GM12878 (cell line): Measurements from ENCODE around the gene RPL7A. TPM values are rescaled to one million over a fixed set of nuclear protein-coding genes. Genes with fewer than 3 reads are reported as not detected.

Source experiments
- ATAC-seq: fragments of 200-7000 bp; cut with Tn5 transposase; 3 replicates; pipeline ENCODE4 v1.9.1; 2020; ENCODE audit warnings: mild to moderate bottlenecking, moderate library complexity
- BruUV-seq: library from RNA; stranded (reverse); fragments of 400-500 nt; replicated peaks from 2 replicates; lab custom pipeline; 2021; lab: Mats Ljungman, UMichigan
- CTCF ChIA-PET: fragments of 300-600 bp; sonication (Branson Sonifier 250); formaldehyde crosslinking; extraction: SDS; loops from one replicate; lab custom pipeline; 2021; ENCODE audit warnings: inconsistent platforms; lab: Yijun Ruan, JAX
- POLR2A ChIA-PET: fragments of 350-600 bp; formaldehyde crosslinking; extraction: SDS; loops from one replicate; lab custom pipeline; 2021; ENCODE audit warnings: inconsistent platforms; lab: Charles Lee
- RAD21 ChIA-PET: fragments of 300-600 bp; sonication (Branson Sonifier 250); formaldehyde crosslinking; loops from one replicate; lab custom pipeline; 2023; ENCODE audit warnings: antibody characterized with exemption; ENCODE audit not compliant: unreplicated experiment; lab: Charles Lee
- SMC1A ChIA-PET: fragments of 300-600 bp; sonication (Branson Sonifier 250); formaldehyde crosslinking; loops from one replicate; lab custom pipeline; 2023; ENCODE audit not compliant: unreplicated experiment, uncharacterized antibody; lab: Charles Lee
- DNase-seq: peaks from one replicate; pipeline ENCODE4 v3.0.0-alpha.2; 2011; ENCODE audit warnings: low read depth, low spot score
- FAIRE-seq: peaks from 3 replicates; lab custom pipeline; 2011; peaks lifted over from hg19 to GRCh38; lab: Jason Lieb, UNC
- H2AFZ ChIP-seq: 2 replicates; pipeline ENCODE4 v1.6.0; 2011; ENCODE audit warnings: low read depth, low read length, control low read depth; ENCODE audit not compliant: control insufficient read depth
- H3K27ac ChIP-seq: 2 replicates; pipeline ENCODE4 v1.5.1; 2011; ENCODE audit warnings: control low read depth; ENCODE audit not compliant: control insufficient read depth, insufficient read depth
- H3K27me3 ChIP-seq, 2 experiments: replicated peaks in 1 of 2; 2 replicates each; pipeline versions ENCODE4 v1.6.0 to v1.6.1; 2011; ENCODE audit warnings: low read length in 1 of 2; ENCODE audit not compliant: control insufficient read depth in 2 of 2, insufficient read depth in 2 of 2
- H3K36me3 ChIP-seq, 2 experiments: 2 replicates each; pipeline ENCODE4 v1.5.1; 2011; ENCODE audit warnings: low read length in 1 of 2; ENCODE audit not compliant: control insufficient read depth in 2 of 2, insufficient read depth in 2 of 2
- H3K4me1 ChIP-seq: 2 replicates; pipeline ENCODE4 v1.6.1; 2011; ENCODE audit warnings: mild to moderate bottlenecking, low read length, moderate library complexity, mixed read lengths; ENCODE audit not compliant: control insufficient read depth, insufficient read depth
- H3K4me2 ChIP-seq: 2 replicates; pipeline ENCODE4 v1.6.0; 2011; ENCODE audit warnings: control low read depth; ENCODE audit not compliant: control insufficient read depth, insufficient read depth
- H3K4me3 ChIP-seq: fragments of 200-600 bp; sonication (generic); 2 replicates; pipeline ENCODE4 v1.5.1; 2016
- H3K79me2 ChIP-seq: 2 replicates; pipeline ENCODE4 v1.6.0; 2011; ENCODE audit warnings: low read length; ENCODE audit not compliant: control insufficient read depth, insufficient read depth
- H3K9ac ChIP-seq: 2 replicates; pipeline ENCODE4 v1.8.0; 2011; ENCODE audit warnings: low read length, control low read depth, mixed read lengths; ENCODE audit not compliant: control insufficient read depth, insufficient read depth
- H3K9me3 ChIP-seq: replicated peaks from 3 replicates; pipeline ENCODE4 v1.5.1; 2011; ENCODE audit warnings: mild to moderate bottlenecking, low read length; ENCODE audit not compliant: control insufficient read depth, insufficient read depth
- H4K20me1 ChIP-seq: 2 replicates; pipeline ENCODE4 v1.6.0; 2011; ENCODE audit not compliant: control insufficient read depth, insufficient read depth
- FOXK2 ChIP-seq: fragments of 450-650 bp; IDR thresholded peaks from 2 replicates; pipeline ENCODE4 v1.6.1; 2017; ENCODE audit warnings: mild to moderate bottlenecking, moderate library complexity
- MEF2B ChIP-seq: fragments of 450-650 bp; IDR thresholded peaks from 2 replicates; pipeline ENCODE4 v1.6.1; 2018; ENCODE audit warnings: mild to moderate bottlenecking, moderate library complexity; ENCODE audit not compliant: partially characterized antibody, poor library complexity, severe bottlenecking
- NFIC ChIP-seq: IDR thresholded peaks from 2 replicates; pipeline ENCODE4 v1.6.1; 2012; ENCODE audit warnings: low read depth, mild to moderate bottlenecking, inconsistent platforms, low read length, moderate library complexity
- NFYA ChIP-seq: IDR thresholded peaks from 2 replicates; pipeline ENCODE4 v1.6.1; 2011; ENCODE audit warnings: low read depth, mild to moderate bottlenecking, low read length, improper control_type of control experiment, borderline replicate concordance
- POLR2A ChIP-seq: IDR thresholded peaks from 2 replicates; pipeline ENCODE4 v1.6.1; 2011; ENCODE audit warnings: low read depth, mild to moderate bottlenecking, low read length
- POLR2AphosphoS5 ChIP-seq: IDR thresholded peaks from 2 replicates; pipeline ENCODE4 v1.6.1; 2011; ENCODE audit warnings: mild to moderate bottlenecking, low read length, inconsistent platforms
- RAD21 ChIP-seq: IDR thresholded peaks from 2 replicates; pipeline ENCODE4 v1.6.1; 2011; ENCODE audit warnings: mild to moderate bottlenecking, low read depth, low read length, moderate library complexity; ENCODE audit not compliant: insufficient read depth
- RCOR1 ChIP-seq: conservative IDR thresholded peaks from 2 replicates; pipeline ENCODE4 v1.6.1; 2012; ENCODE audit warnings: low read depth, low read length, improper control_type of control experiment
- SIN3A ChIP-seq: IDR thresholded peaks from 2 replicates; pipeline ENCODE4 v1.6.1; 2012; ENCODE audit warnings: low read depth, low read length, improper control_type of control experiment
- YY1 ChIP-seq: IDR thresholded peaks from 2 replicates; pipeline ENCODE4 v1.6.1; 2011; ENCODE audit warnings: low read depth, mild to moderate bottlenecking, low read length
- WGBS: methylation state at CpG from one replicate; pipeline ENCODE4 v1.1.6; 2016; ENCODE audit warnings: low lambda C conversion rate; ENCODE audit not compliant: insufficient replicate concordance, insufficient coverage; ENCODE audit errors: missing lambda C conversion rate; 5-methylcytosine and 5-hydroxymethylcytosine counted together
- in situ Hi-C: fragments of 300-500 bp; cut with MboI; formaldehyde crosslinking; loops from 9 replicates; pipeline ENCODE4 v1.14.3; 2018; ENCODE audit warnings: mixed read lengths
- intact Hi-C: fragments of 100-400 bp; cut with micrococcal nuclease; formaldehyde crosslinking; loops from one replicate; pipeline ENCODE4 v1.14.2; 2022; ENCODE audit not compliant: unreplicated experiment
- polyA plus RNA-seq, 11 experiments: library from polyadenylated mRNA; depleted of rRNA in 4 of 11; unstranded in 6 of 11; stranded (reverse) in 5 of 11; fragments of >200 nt; fragmentation: Nextera tagmentation in 4 of 11; fragmentation: Illumina TruSeq in 1 of 11; extraction: Ambion mirVana in 4 of 11; extraction: Trizol in 1 of 11; gene quantifications; 1 replicate in 1 of 11; 2 replicates in 10 of 11; pipeline versions ENCODE4 v1.2.1 to v1.2.3, GENCODE V29; 2011 to 2016; ENCODE audit warnings: inconsistent platforms in 2 of 11, missing spikeins in 2 of 11, low read depth in 1 of 11
- total RNA-seq, 4 experiments: library from RNA; depleted of rRNA in 3 of 4; stranded (reverse); fragments of >200 nt in 3 of 4; fragmentation: Illumina TruSeq in 1 of 4; extraction: Trizol in 1 of 4; gene quantifications; 2 replicates each; pipeline versions ENCODE4 v1.2.1 to v1.2.3, GENCODE V29; 2013 to 2021
- TF ChIP-seq, protein P1 (sequence below), 3 experiments: IDR thresholded peaks in 2 of 3; conservative IDR thresholded peaks in 1 of 3; 2 replicates each; pipeline ENCODE4 v1.5.1; 2011; ENCODE audit warnings: low read depth in 3 of 3, low read length in 3 of 3, mild to moderate bottlenecking in 3 of 3, control low read depth in 2 of 3, moderate library complexity in 2 of 3, inconsistent platforms in 1 of 3, mixed read lengths in 1 of 3; ENCODE audit not compliant: control insufficient read depth in 2 of 3, insufficient read depth in 1 of 3; ENCODE audit errors: extremely low read depth in 1 of 3
- TF ChIP-seq, protein P2 (sequence below): fragments of 450-650 bp; IDR thresholded peaks from 2 replicates; pipeline ENCODE4 v1.6.1; 2017; ENCODE audit warnings: mild to moderate bottlenecking, moderate library complexity
- TF ChIP-seq, protein P3 (sequence below): fragments of 450-650 bp; IDR thresholded peaks from 2 replicates; pipeline ENCODE4 v1.6.1; 2016; ENCODE audit warnings: mild to moderate bottlenecking

Gene RPL7A
- total and polyA plus RNA-seq, 10 of the 15 experiments (the other 5 are each of a cell fraction or from before 2014, with no cell fraction given): 917 to 5,193 (median 3,326) TPM

GRCh38 chr9:133359399-133360175 lies 11.6 kb downstream of the RPL7A start:
- intact Hi-C loops (no loop called here), in situ Hi-C loops (no loop called here)
- Histone ChIP-seq H3K4me1 (no peaks in the 10 kb centered on the region; the same call in none of the 2 replicates), H3K9me3 (no peaks in the 10 kb centered on the region), H3K79me2 (peaks cover 21% of the 10 kb centered on the region), H4K20me1 (no peaks in the 10 kb centered on the region), H3K4me3 (no peak overlapping the region), H2AFZ (no peak overlapping the region), H3K36me3 (peaks cover 22 to 30% of the 10 kb centered on the region in 2 experiments; a peak in 3 of 4 replicates)
- WGBS: 80% methylated on average over 20 of the region's 20 CpGs
- ChIA-PET SMC1A (no interaction called here), POLR2A (interaction anchor here (1.5 kb wide), 1 partner anchor 11 kb away, joined by 3 read pairs; no protein-coding TSS in a partner anchor), RAD21 (no interaction called here)
- DNase-seq (no peak), FAIRE-seq (no peak)
- TF ChIP-seq, protein P1, sequence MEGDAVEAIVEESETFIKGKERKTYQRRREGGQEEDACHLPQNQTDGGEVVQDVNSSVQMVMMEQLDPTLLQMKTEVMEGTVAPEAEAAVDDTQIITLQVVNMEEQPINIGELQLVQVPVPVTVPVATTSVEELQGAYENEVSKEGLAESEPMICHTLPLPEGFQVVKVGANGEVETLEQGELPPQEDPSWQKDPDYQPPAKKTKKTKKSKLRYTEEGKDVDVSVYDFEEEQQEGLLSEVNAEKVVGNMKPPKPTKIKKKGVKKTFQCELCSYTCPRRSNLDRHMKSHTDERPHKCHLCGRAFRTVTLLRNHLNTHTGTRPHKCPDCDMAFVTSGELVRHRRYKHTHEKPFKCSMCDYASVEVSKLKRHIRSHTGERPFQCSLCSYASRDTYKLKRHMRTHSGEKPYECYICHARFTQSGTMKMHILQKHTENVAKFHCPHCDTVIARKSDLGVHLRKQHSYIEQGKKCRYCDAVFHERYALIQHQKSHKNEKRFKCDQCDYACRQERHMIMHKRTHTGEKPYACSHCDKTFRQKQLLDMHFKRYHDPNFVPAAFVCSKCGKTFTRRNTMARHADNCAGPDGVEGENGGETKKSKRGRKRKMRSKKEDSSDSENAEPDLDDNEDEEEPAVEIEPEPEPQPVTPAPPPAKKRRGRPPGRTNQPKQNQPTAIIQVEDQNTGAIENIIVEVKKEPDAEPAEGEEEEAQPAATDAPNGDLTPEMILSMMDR (IDR thresholded peaks at IDR 0.05 in 2 of 3, conservative IDR thresholded peaks at IDR 0.05 in 1 of 3; ENCODE audit: control insufficient read depth in 2 of 3, extremely low read depth in 1 of 3, insufficient read depth in 1 of 3, low read depth in 3 of 3, low read length in 3 of 3): peak; percentile 7 to 35 (median 10); a peak in 4 of 6 replicates
- peak; percentile 39; the same call in 1 of the 2 replicates for TF ChIP-seq RAD21
- no peak for TF ChIP-seq SIN3A
- no peak for TF ChIP-seq FOXK2
- TF ChIP-seq, protein P2, sequence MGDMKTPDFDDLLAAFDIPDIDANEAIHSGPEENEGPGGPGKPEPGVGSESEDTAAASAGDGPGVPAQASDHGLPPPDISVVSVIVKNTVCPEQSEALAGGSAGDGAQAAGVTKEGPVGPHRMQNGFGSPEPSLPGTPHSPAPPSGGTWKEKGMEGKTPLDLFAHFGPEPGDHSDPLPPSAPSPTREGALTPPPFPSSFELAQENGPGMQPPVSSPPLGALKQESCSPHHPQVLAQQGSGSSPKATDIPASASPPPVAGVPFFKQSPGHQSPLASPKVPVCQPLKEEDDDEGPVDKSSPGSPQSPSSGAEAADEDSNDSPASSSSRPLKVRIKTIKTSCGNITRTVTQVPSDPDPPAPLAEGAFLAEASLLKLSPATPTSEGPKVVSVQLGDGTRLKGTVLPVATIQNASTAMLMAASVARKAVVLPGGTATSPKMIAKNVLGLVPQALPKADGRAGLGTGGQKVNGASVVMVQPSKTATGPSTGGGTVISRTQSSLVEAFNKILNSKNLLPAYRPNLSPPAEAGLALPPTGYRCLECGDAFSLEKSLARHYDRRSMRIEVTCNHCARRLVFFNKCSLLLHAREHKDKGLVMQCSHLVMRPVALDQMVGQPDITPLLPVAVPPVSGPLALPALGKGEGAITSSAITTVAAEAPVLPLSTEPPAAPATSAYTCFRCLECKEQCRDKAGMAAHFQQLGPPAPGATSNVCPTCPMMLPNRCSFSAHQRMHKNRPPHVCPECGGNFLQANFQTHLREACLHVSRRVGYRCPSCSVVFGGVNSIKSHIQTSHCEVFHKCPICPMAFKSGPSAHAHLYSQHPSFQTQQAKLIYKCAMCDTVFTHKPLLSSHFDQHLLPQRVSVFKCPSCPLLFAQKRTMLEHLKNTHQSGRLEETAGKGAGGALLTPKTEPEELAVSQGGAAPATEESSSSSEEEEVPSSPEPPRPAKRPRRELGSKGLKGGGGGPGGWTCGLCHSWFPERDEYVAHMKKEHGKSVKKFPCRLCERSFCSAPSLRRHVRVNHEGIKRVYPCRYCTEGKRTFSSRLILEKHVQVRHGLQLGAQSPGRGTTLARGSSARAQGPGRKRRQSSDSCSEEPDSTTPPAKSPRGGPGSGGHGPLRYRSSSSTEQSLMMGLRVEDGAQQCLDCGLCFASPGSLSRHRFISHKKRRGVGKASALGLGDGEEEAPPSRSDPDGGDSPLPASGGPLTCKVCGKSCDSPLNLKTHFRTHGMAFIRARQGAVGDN: no peak
- TF ChIP-seq POLR2A: peak; percentile 61
- peak; percentile 3; the same call in 1 of the 2 replicates for TF ChIP-seq POLR2AphosphoS5
- TF ChIP-seq MEF2B: no peak
- no peak for TF ChIP-seq YY1
- no peak for TF ChIP-seq NFYA
- TF ChIP-seq NFIC: no peak
- TF ChIP-seq, protein P3, sequence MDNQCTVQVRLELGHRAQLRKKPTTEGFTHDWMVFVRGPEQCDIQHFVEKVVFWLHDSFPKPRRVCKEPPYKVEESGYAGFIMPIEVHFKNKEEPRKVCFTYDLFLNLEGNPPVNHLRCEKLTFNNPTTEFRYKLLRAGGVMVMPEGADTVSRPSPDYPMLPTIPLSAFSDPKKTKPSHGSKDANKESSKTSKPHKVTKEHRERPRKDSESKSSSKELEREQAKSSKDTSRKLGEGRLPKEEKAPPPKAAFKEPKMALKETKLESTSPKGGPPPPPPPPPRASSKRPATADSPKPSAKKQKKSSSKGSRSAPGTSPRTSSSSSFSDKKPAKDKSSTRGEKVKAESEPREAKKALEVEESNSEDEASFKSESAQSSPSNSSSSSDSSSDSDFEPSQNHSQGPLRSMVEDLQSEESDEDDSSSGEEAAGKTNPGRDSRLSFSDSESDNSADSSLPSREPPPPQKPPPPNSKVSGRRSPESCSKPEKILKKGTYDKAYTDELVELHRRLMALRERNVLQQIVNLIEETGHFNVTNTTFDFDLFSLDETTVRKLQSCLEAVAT: no peak
- no peak for TF ChIP-seq RCOR1
- TF ChIP-seq, all 136 proteins: peak for 4
- H3K9ac ChIP-seq: no peak overlapping the region
- CTCF ChIA-PET: no interaction called here
- no peak overlapping the region for H3K27ac ChIP-seq
- no peak overlapping the region for H3K4me2 ChIP-seq
- no peak for ATAC-seq
- BruUV-seq: no TSS peak
- H3K27me3 ChIP-seq: no peaks in the 10 kb centered on the region
